Activated CD4-positive, alpha-beta T cell treated with anti-CD3 and anti-CD28 coated beads for 36 hours (primary cell): ENCODE results near the gene SLC26A8. TPM values are rescaled to one million over a fixed set of nuclear protein-coding genes. Genes with fewer than 3 reads are reported as not detected.

Experiments
- ATAC-seq: fragments of 200-7000 bp; cut with Tn5 transposase; one replicate; pipeline ENCODE4 v1.10.0; 2021; ENCODE audit warnings: mild to moderate bottlenecking, moderate library complexity
- CTCF ChIA-PET: fragments of 350-600 bp; sonication (Branson Sonifier 250); formaldehyde crosslinking; loops from one replicate; lab custom pipeline; 2021; ENCODE audit warnings: antibody characterized with exemption; lab: Charles Lee
- POLR2A ChIA-PET: fragments of 350-600 bp; sonication (Branson Sonifier 250); formaldehyde crosslinking; loops from one replicate; lab custom pipeline; 2021; ENCODE audit warnings: antibody characterized with exemption, inconsistent platforms; lab: Charles Lee
- DNase-seq: peaks from one replicate; pipeline ENCODE4 v3.0.0-alpha.2; 2020
- H3K27ac Mint-ChIP-seq: one replicate; pipeline ENCODE4 v1.8.0; 2021; ENCODE audit warnings: mixed read lengths
- H3K27me3 Mint-ChIP-seq: one replicate; pipeline ENCODE4 v1.8.0; 2021; ENCODE audit warnings: mixed read lengths
- H3K36me3 Mint-ChIP-seq: one replicate; pipeline ENCODE4 v1.8.0; 2021; ENCODE audit warnings: low read depth, mixed read lengths
- H3K4me1 Mint-ChIP-seq: one replicate; pipeline ENCODE4 v1.8.0; 2021; ENCODE audit warnings: mixed read lengths
- H3K4me3 Mint-ChIP-seq: one replicate; pipeline ENCODE4 v1.8.0; 2021; ENCODE audit warnings: mild to moderate bottlenecking, moderate library complexity, mixed read lengths
- H3K9me3 Mint-ChIP-seq: one replicate; pipeline ENCODE4 v1.8.0; 2021; ENCODE audit warnings: low read depth, mixed read lengths
- intact Hi-C, 2 experiments: fragments of 100-400 bp; cut with DNase I in 1 of 2; cut with micrococcal nuclease in 1 of 2; formaldehyde crosslinking; loops; one replicate each; pipeline versions ENCODE4 v1.14.2 to v1.15.1; 2022 to 2024; cut with DNase I, micrococcal nuclease
- total RNA-seq, 2 experiments: library from RNA; stranded (reverse); gene quantifications; one replicate each; pipeline ENCODE4 v1.2.3, GENCODE V29; 2021

Gene SLC26A8
- total RNA-seq, 2 experiments from 2014 or later, result not detected

- H3K27ac Mint-ChIP-seq, result no peak overlapping the region
- DNase-seq (no peak), ATAC-seq (no peak)
- ChIA-PET POLR2A (no interaction called here), CTCF (no interaction called here)
- peaks cover 42% of the 10 kb centered on the region for H3K36me3 Mint-ChIP-seq
- no peaks in the 10 kb centered on the region for H3K9me3 Mint-ChIP-seq
- H3K27me3 Mint-ChIP-seq, result no peaks in the 10 kb centered on the region
- H3K4me3 Mint-ChIP-seq, result no peak overlapping the region
- intact Hi-C loops, result no loop called here
- peaks cover 14% of the 10 kb centered on the region for H3K4me1 Mint-ChIP-seq
These were observed 127.4 kb downstream of the SLC26A8 start for GRCh38 chr6:35897036-35897435.

GRCh38 chr6:35896228-35896627 lies 128.2 kb downstream of the SLC26A8 start:
- ChIA-PET CTCF (no interaction called here), POLR2A (interaction anchor here (0.7 kb wide), 1 partner anchor 92 kb away, joined by 3 read pairs; no protein-coding TSS in a partner anchor)
- peaks cover 39% of the 10 kb centered on the region for H3K36me3 Mint-ChIP-seq
- no peak overlapping the region for H3K4me3 Mint-ChIP-seq
- intact Hi-C loops, result no loop called here
- peaks cover 14% of the 10 kb centered on the region for H3K4me1 Mint-ChIP-seq
- no peaks in the 10 kb centered on the region for H3K27me3 Mint-ChIP-seq
- no peaks in the 10 kb centered on the region for H3K9me3 Mint-ChIP-seq
- ATAC-seq, result no peak
- no peak for DNase-seq
- H3K27ac Mint-ChIP-seq, result no peak overlapping the region

GRCh38 chr6:35895560-35895959 lies 128.9 kb downstream of the SLC26A8 start:
- intact Hi-C loops, result no loop called here
- POLR2A ChIA-PET, result no interaction called here
- H3K36me3 Mint-ChIP-seq, result peaks cover 33% of the 10 kb centered on the region
- CTCF ChIA-PET, result no interaction called here
- no peak overlapping the region for H3K27ac Mint-ChIP-seq
- no peaks in the 10 kb centered on the region for H3K9me3 Mint-ChIP-seq
- ATAC-seq (no peak), DNase-seq (no peak)
- peaks cover 14% of the 10 kb centered on the region for H3K4me1 Mint-ChIP-seq
- no peak overlapping the region for H3K4me3 Mint-ChIP-seq
- no peaks in the 10 kb centered on the region for H3K27me3 Mint-ChIP-seq

- peaks cover 29% of the 10 kb centered on the region for H3K36me3 Mint-ChIP-seq
- POLR2A ChIA-PET, result interaction anchor here (0.7 kb wide), 1 partner anchor 188 kb away, joined by 10 read pairs; no protein-coding TSS in a partner anchor
- DNase-seq (no peak), ATAC-seq (no peak)
- H3K4me1 Mint-ChIP-seq, result peaks cover 14% of the 10 kb centered on the region
- intact Hi-C loops, result no loop called here
- H3K27me3 Mint-ChIP-seq, result no peaks in the 10 kb centered on the region
- H3K4me3 Mint-ChIP-seq, result no peak overlapping the region
- H3K27ac Mint-ChIP-seq, result no peak overlapping the region
- CTCF ChIA-PET, result no interaction called here
- no peaks in the 10 kb centered on the region for H3K9me3 Mint-ChIP-seq
These were observed 129.7 kb downstream of the SLC26A8 start for GRCh38 chr6:35894776-35895175.

Other genes with a start within 250 kb of the SLC26A8 start
- not detected for gene CLPSL2, start 248.0 kb downstream of the SLC26A8 start, total RNA-seq
- gene CLPSL1, start 243.6 kb downstream of the SLC26A8 start, total RNA-seq, result not detected
- not detected for gene CLPS, start 227.3 kb downstream of the SLC26A8 start, total RNA-seq
- gene LHFPL5, start 219.3 kb downstream of the SLC26A8 start, total RNA-seq, result not detected
- gene SRPK1, start 103.5 kb downstream of the SLC26A8 start, total RNA-seq, result 100 to 1,000 TPM; 100 to 118 TPM
- gene MAPK14, start 3.2 kb upstream of the SLC26A8 start, total RNA-seq, result 10 to 100 TPM; 39.1 to 44.0 TPM
- 10 to 100 TPM; 63.0 to 65.1 TPM for gene MAPK13, start 105.9 kb upstream of the SLC26A8 start, total RNA-seq
- gene BRPF3, start 172.1 kb upstream of the SLC26A8 start, total RNA-seq, result 10 to 100 TPM; 18.0 to 26.0 TPM
- not detected for gene PNPLA1, start 245.4 kb upstream of the SLC26A8 start, total RNA-seq